Measurements from ENCODE around the gene ADAMTSL3. TPM values are rescaled to one million over a fixed set of nuclear protein-coding genes. Genes with fewer than 3 reads are reported as not detected.

Gene ADAMTSL3
- total RNA-seq, 2 donors from 2014 or later: 12.2 to 21.2 TPM

- no peak overlapping the region for H3K27ac ChIP-seq
- no peaks in the 10 kb centered on the region for H3K36me3 ChIP-seq
- no peaks in the 10 kb centered on the region for H3K4me1 ChIP-seq
- no peak for TF ChIP-seq CTCF (IDR thresholded peaks at IDR 0.05)
- no peaks in the 10 kb centered on the region for H3K9me3 ChIP-seq
- H3K27me3 ChIP-seq: no peaks in the 10 kb centered on the region
- no peak for DNase-seq (ENCODE audit: low spot score)
- H3K4me3 ChIP-seq: no peak overlapping the region
These were observed 121.8 kb downstream of the ADAMTSL3 start for GRCh38 chr15:83775738-83776137.

DNA sequence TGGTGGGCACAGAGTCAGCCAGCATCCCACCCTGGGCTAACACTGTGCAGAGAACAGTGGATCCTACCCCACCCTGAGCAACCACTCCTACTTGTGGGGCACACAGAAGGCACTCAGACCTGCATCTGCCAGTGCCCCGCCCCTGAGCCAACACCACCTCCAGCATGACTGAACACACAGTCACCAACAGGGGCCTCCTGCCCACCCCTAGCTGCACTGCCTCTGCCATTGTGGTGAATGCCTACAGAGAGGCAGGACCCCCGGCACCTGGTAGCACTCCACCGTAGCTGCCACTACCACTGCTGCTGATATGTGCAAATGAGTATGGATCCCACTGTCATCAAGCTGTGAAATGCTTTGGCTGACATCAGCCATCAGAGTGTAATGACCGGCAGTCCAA is 123.1 kb downstream of the ADAMTSL3 start:
- no peaks in the 10 kb centered on the region for H3K36me3 ChIP-seq
- no peaks in the 10 kb centered on the region for H3K27me3 ChIP-seq
- no peaks in the 10 kb centered on the region for H3K9me3 ChIP-seq
- H3K4me3 ChIP-seq: no peak overlapping the region
- no peak overlapping the region for H3K27ac ChIP-seq
- no peaks in the 10 kb centered on the region for H3K4me1 ChIP-seq
- no peak for DNase-seq (ENCODE audit: low spot score)
- no peak for TF ChIP-seq CTCF (IDR thresholded peaks at IDR 0.05)

DNA sequence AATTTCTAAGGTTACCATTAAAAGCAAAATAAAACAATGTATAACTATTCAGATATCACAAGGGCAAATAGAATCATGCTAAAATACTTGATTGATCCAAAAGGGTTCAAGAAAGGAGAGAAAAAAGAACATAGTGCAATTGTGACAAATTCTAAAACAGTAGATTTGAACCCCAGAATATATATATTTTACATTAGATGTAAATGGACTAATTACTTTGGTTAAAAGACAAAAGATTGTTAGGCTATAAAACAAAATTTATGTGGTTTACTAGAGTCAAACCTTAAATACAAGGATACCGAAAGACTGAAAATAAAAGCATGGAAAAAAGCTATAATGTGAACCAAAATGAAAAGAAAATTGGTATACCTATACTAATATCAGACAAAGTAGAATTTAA is 129.3 kb downstream of the ADAMTSL3 start:
- Histone ChIP-seq H3K27me3 (no peaks in the 10 kb centered on the region), H3K27ac (no peak overlapping the region), H3K4me1 (no peaks in the 10 kb centered on the region), H3K9me3 (peaks cover 0 to 15% of the 10 kb centered on the region in 2 donors), H3K4me3 (no peak overlapping the region), H3K36me3 (no peaks in the 10 kb centered on the region)
- TF ChIP-seq CTCF (IDR thresholded peaks at IDR 0.05): no peak
- DNase-seq (ENCODE audit: low spot score): no peak

- no peak overlapping the region for H3K27ac ChIP-seq
- H3K4me3 ChIP-seq: no peak overlapping the region
- no peaks in the 10 kb centered on the region for H3K27me3 ChIP-seq
- H3K9me3 ChIP-seq: peaks cover 0 to 15% of the 10 kb centered on the region in 2 donors
- no peak for DNase-seq (ENCODE audit: low spot score)
- no peaks in the 10 kb centered on the region for H3K36me3 ChIP-seq
- no peak for TF ChIP-seq CTCF (IDR thresholded peaks at IDR 0.05)
- H3K4me1 ChIP-seq: no peaks in the 10 kb centered on the region
These were observed 131.1 kb downstream of the ADAMTSL3 start for GRCh38 chr15:83784975-83785374.

DNA sequence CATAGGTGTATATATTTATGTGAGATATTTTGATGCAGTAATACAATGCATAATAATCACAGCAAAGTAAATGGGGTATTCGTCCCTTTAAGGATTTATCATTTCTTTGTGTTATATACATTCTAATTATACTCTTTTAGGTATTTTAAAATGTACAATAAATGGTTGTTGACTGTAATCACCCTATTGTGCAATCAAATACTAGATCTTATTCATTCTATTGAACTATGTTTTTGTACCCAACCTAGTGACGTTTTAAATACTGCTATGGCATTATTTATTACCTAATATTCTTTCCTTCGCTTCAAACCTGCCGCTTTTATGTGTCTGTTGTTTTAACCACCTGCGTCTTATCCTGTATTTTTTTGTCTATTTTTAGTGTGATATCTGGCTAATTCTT is 132.4 kb downstream of the ADAMTSL3 start:
- no peaks in the 10 kb centered on the region for H3K4me1 ChIP-seq
- H3K9me3 ChIP-seq: peaks cover 0 to 15% of the 10 kb centered on the region in 2 donors
- DNase-seq (ENCODE audit: low spot score): no peak
- H3K36me3 ChIP-seq: no peaks in the 10 kb centered on the region
- H3K27me3 ChIP-seq: no peaks in the 10 kb centered on the region
- no peak overlapping the region for H3K4me3 ChIP-seq
- no peak for TF ChIP-seq CTCF (IDR thresholded peaks at IDR 0.05)
- H3K27ac ChIP-seq: no peak overlapping the region

DNA sequence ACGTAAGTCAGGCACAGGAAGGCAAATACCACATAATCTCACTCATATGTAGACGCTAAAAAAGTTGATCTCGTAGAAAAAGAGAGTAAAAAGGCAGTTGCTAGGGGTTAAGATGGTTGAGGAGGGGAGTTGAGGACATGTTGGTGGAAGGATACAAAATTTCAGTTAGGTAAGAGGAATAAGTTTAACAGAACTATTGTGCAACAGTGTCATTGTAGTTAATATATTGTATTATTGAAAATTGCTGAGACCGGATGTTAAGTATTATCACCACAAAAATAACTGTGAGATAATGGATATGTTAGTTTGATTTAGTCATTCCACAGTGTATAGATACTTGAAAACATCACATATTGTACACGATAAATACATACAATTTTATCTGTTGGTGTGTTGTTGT is 139.1 kb downstream of the ADAMTSL3 start:
- H3K27ac ChIP-seq: no peak overlapping the region
- H3K36me3 ChIP-seq: no peaks in the 10 kb centered on the region
- no peaks in the 10 kb centered on the region for H3K4me1 ChIP-seq
- no peak overlapping the region for H3K4me3 ChIP-seq
- DNase-seq (ENCODE audit: low spot score): no peak
- no peak for TF ChIP-seq CTCF (IDR thresholded peaks at IDR 0.05)
- no peaks in the 10 kb centered on the region for H3K9me3 ChIP-seq
- H3K27me3 ChIP-seq: no peaks in the 10 kb centered on the region

Measured in right atrium auricular region (tissue), 2 donors.